HG02678 (cell line): ENCODE results near the gene KCTD5.

Source experiments
- ATAC-seq: cut with Tn5 transposase; IDR thresholded peaks from one replicate; pipeline ENCODE4 v1.9.1; 2021; ENCODE audit warnings: mild to moderate bottlenecking, moderate library complexity; ENCODE audit not compliant: unreplicated experiment

Gene KCTD5

DNA sequence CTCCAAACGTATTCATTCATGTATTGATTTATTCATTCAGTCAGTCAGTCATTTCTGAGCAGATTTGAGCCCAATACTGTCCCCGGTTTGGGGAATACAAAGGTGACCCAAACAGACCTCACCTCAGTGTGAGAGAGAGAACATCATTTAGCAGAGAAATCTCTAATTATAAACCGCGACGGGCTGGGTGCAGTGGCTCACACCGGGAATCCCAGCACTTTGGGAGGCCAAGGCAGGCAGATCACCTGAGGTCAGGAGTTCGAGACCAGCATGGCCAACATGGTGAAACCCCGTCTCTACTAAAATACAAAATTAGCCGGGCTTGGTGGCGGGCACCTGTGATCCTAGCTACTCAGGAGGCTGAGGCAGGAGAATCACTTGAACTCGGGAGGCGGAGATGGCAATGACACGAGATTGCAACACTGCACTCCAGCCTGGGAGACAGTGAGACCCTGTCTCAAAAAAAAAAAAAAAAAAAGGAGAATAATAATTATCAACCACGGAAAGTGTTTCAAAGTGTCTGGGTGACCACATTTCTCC, 39.4 kb downstream of the KCTD5 start:
- peak; percentile 2 for ATAC-seq

DNA sequence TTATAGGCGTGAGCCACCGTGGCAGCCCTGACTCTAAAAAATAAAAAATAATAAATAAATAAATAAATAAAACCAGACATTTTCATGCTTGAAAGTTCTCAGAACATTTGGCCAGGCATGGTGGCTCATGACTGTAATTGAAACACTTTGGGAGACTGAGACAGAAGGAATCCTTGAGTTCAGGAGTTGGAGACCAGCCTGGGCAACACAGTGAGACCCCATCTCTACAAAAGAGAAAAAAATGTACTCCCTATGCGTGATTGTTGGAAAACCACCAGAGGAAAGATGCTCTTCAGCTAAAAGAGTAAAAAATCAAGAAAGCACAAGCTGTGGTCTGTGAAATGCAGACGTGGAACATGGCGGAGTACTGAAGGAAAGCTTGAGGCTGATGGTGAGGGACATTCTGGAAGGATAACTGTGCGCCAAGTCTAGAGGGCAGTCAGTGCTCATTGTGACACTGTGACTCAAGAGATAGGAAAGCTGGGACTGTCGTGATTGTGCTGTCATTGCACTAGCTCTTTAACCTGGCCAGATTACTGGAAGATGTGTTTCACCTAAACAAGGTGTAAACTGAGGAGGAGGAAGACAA, 41.9 kb downstream of the KCTD5 start:
- ATAC-seq, result no peak

DNA sequence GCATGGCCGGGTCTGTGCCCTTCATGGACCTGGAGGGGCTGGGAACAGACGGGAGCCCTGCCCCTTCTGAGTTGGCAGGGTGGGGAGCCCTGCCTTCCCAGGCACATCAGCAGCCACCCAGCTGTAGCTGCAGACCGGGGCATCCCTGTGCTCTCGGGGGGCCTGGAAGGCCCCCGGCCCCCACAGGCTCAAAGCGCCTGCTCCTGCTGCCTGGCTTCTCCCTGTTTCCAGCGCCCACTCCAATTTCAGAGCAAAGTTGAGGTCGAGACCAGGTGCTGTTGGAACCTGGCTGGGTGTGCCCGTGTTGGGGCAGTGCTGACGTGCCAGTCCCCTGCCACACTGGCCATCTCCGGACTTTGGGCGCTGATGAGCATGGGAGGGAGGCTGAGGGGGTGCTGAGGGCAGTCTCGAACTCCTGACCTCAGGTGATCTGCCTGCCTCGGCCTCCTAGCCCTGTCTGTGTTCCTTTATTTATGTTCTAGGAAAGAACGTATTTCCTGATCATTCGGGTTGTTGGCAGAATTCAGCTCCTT, 42.6 kb downstream of the KCTD5 start:
- no peak for ATAC-seq

DNA sequence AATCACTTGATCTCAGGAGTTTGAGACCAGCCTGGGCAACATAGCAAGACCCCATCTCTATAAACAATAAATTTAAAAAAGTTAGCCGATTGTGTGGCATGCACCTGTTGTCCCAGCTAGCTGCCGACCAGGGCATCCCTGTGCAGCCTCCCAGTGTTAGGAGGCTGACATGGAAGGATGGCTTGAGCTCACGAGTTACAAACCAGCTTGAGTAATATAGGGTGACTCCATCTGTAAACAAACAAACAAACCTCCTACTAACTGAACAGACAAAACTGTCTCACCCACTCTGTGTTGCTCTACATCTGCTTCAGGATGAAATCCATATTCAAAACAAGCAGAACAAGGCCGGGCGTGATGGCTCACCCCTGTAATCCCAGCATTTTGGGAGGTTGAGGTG, 44.6 kb downstream of the KCTD5 start:
- ATAC-seq, result no peak

DNA sequence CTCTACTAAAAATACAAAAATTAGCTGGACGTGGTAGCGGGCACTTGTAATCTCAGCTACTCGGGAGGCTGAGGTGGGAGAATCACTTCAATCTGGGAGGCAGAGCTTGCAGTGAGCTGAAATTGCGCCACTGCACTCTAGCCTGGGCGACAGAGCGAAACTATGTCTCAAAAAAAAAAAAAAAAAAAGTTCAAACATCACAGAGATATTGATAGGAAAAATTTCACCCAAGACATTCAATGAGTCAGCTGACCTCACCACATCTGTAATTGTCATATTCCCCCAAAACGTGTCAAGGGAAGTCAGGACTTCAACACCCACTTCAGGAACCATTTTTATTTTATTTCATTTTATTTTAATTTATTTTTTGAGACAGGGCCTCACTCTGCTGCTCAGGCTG, 45.7 kb downstream of the KCTD5 start:
- ATAC-seq, result no peak

DNA sequence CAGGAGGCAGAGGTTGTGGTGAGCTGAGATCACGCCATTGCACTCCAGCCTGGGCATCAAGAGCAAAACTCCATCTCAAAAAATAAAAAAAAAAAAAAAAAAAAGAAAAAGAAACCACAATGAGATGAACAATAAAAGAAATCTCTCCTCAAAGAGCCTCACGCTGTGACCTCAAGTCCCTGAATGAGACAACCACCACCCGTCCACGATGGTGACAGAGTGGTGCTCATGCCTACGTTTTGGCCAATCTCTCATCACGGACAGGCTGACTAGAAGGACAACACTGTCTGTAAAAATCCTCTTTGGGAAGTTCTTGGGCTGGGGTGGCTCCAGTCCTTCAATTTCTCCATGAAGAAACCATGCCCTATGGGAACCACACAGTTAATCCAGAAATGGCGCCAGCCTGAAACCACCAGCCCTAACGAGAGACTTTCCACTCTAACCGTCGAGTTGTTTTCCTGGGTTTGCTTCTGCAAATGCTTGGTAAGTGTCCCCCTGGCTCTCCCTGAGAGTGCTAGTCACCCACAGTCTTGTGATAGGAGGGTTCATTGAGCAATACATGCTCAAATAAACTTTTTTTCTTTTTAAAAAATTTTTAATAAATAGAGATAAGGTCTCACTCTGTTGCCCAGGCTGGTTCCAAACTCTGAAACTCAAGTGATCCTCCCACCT, 52.7 kb downstream of the KCTD5 start:
- no peak for ATAC-seq

DNA sequence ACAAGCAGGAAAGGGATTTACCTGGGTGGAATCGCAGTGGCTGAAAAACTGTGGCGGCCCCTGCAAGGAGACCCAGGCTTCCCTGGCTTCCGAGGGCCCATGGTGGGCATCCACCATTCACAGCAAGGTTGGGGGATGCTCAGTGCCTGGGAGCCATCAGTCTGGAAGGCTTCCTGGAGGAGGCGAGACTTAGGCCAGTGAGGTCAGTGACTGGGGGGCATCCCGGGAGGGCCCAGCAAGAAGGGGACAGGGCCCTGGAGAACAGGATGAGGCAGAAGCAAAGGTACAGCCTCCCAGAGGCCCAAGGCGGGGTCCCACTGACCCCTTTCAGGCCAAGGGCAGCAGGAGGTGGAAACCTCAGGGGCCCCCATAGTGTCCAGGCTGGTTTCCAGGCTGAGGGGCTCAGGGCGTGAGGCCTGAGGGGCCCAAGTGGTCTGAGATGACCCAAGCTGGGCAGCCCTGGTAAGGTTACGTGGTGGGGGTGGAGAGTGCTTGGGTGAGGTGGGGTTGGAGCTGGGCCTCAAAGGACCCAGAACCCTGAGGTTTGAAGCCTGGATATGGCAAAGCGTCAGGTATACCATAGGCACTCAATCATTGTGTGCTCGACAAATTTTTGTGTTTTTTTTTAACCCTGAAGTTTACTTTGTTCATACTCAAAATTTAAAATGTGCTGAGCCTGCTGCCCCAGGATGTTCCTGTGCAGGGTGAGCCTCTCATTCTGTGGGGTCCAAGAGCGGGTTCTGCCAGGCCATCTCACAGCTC, 54.3 kb downstream of the KCTD5 start:
- no peak for ATAC-seq

DNA sequence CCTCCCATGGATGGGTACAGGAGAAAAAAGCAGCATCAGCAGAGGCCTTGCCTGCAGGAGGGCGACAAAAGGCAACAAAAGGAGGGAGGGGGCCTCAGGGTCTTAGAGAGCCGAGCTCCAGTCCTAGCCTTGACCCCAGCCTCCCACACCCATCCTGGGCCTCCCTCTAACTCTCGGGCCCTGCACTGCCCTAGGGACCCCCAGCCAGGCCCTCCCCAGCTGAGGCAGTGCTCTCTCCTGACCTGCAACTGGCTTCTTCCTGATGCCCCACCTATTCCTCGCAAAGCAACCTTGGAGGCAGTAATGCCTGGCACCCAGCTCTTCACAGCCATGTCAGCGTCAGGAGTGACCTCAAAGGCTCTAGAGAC, 54.9 kb downstream of the KCTD5 start:
- ATAC-seq, result no peak

DNA sequence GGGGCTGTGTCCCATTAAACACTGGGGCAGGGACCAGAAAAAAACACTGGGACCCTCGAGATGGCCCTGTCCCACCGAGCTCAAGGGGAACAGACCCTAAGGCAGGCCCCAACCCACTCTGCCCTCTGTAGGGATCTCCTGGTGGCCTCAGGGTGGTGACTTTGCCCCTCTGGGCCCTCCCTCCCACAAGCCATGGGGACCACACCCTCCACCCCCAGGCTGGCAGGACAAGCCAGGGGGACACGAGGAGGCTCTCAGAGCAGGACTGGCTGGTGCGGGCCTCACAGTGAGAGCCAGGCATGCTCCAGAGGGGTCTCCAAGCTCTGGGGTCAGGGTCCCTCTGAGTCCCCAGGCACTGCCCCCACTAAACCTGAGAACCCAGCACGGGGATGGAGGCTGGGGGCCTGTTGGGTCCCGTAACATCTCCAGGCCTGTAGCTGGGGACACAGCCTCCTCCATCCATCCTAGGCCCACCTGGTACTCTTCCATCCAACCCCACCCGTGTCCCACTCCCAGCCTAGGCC, 55.6 kb downstream of the KCTD5 start:
- no peak for ATAC-seq

DNA sequence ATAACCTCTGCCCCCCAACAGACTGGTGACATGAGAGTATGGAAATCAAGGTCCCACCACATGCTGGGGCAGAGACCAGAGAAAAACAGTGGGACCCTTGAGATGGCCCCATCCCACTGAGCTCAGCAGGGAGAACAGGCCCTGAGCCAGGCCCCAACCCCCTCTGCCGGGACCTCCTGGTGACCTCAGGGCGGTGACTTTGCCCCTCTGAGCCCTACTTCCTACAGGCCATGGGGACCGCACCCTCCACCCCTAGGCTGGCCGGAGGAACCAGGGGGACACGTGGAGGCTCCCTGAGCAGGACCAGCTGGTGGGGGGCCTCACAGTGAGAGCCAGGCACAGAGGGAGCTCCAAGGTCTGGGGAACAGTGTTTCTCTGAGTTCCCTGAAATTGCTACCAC, 56.3 kb downstream of the KCTD5 start:
- ATAC-seq, result no peak

DNA sequence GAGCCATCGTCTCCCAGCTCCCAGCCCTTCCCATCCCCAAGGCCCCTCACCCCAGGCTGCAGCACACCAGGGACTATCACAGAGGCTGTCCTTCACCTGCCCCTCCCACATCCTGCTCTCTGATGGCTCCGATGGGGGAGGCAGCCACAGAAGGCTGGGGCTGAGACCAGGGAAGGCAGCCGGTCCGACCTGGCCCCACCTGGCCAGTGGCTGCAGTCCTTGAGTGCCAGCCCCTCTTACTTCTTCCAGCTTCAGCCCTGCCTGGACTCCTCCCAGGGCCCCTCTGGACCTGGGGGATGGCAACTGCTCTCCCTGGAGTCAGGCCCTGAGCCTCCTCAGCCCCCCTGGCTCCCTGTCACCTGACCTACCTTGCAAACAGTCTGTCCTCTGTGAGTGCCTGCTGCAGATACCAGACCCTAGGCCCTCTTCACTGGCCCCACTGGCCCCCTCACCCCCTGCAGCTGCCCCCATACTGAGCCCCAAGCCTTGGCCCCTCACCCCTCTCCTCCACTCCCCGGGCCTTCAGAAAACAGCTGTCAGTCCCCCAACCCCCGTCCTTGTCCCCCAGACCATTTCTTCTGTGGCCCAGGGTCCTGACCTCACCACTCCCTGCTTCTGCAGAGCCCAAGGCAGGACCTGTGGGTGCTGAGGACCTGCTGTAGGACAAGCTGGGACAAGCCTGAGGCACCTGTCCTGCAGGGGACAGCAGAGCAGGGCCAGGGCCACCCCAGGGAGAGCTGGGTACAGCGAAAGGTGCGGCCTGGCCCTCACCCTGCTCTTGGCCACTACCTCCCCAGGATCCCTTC, 57.5 kb downstream of the KCTD5 start:
- ATAC-seq, result no peak

DNA sequence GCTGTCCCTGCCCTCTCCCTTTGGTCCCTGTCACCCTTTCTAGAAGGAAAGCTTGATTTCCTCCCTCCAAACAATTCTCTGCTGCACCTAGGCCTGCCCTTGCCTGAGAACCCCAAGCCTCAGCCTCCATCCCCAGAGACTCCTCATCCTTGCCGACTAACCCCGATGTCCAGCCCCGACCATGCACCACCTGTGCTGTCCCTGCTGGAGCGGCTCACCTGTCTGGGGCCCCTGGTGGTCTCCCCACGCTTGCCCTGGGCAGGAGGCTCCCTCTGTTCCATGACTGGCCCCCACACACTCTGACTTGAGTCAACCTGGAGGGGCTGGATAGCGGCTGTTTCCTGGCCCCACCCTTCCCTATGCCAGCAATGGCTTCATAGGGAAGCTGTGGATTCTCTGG, 58.2 kb downstream of the KCTD5 start:
- no peak for ATAC-seq

DNA sequence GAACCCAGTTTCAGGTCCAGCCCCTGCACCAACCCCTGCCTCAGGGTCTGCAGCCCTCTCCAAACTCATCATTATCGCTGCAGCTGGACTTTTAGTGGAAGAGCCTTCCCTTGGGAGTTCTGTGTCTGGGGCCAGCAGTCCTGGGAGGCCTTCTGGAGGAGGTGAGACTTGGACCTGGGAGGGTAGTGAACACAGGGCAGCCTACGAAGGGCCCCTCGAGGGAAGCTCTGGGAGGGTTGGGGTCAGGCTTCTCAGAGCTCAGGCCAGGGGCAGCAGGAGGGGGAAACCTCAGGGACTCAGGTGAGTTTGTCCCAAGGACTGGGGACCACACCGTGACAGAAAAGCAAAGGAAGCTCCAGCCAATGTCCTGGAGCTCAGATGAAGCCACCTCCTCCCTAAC, 58.8 kb downstream of the KCTD5 start:
- ATAC-seq, result no peak

DNA sequence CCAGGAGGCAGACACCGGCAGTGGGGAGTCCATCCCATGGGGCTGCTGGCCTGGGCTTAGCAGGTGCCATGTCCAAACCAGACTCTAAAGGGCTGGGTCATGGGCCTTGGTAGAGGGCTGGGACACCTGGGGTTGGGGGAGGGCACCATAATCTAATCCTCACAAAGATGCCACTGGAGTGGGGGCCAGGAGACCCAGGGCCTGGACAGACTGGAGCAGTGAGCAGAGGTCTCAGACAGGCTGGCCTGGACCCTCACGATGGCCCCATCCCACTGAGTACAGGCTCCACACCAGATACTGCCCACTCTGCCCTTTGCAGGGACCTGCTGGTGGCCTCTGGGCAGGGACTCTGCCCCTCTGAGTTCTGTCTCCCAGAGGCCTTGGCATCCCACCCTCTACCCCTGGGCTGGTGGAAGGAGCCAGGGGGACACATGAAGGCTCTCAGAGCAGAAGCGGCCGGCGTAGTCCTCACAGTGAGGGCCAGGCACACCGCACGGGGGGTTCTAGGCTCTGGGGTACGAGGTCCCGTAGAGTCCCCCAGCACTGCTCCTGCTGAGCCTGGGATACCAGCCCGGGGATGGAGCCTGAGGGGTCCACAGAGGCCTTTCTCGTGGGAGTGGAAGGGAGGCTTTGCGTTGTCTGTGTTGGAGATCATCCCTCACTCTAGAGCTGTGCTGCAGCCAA, 60.1 kb downstream of the KCTD5 start:
- ATAC-seq, result no peak

DNA sequence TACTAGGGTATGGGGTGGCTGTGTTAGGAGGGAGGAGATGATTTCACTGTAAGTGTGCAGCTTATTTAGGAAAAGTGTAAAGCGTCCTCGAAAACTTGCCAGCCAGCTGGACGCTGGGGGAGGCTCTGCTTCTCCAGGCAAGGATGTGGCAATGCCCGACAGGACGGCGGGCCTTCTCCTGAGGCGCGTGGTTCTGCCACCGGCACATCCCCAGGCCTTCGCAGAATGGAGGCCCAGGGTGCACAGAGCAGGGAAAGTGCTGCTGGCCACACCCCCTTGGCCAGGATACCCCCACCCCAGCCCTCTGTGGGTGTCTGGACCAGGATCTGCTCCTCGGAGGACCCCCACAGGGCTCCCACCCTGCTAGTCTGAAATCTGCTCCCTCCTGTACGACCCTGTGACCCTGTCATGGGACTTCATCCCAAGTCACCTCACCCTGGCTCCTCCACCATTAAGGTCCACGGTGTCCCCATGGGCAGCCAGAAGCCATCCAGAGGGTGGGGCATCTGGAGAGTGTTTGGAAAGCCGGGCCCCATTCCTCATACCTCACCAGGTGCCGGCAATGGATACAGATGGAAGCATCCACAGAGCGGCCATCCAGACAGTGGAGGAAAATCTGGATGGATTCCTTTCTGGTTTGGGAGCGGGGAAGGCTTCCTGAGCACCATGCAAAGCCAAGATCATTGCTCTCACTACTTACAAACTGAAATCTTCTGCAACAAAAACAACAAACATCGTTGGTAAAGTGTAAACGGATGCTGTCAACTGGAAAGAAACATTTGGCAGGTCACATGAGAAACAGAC, 60.9 kb downstream of the KCTD5 start:
- ATAC-seq, result no peak

DNA sequence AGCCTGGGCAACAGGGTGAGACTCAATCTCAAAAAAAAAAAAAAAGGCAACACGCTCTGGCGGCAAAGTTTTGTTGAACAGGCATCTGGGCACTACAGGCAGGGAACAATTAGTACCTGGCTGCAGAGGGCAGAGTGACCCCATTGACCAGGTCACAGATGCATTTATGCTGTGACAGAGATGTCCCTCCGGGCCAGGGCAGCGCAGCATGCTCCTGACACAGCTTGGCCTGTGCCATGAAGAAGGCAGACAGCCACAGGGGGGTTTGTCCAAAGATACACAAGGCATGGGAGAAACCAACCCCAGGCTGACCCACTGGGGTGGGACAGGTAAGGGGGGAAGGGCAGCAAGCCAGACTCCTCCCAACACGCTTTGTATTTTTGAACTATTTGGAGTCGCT, 62.4 kb downstream of the KCTD5 start:
- no peak for ATAC-seq

DNA sequence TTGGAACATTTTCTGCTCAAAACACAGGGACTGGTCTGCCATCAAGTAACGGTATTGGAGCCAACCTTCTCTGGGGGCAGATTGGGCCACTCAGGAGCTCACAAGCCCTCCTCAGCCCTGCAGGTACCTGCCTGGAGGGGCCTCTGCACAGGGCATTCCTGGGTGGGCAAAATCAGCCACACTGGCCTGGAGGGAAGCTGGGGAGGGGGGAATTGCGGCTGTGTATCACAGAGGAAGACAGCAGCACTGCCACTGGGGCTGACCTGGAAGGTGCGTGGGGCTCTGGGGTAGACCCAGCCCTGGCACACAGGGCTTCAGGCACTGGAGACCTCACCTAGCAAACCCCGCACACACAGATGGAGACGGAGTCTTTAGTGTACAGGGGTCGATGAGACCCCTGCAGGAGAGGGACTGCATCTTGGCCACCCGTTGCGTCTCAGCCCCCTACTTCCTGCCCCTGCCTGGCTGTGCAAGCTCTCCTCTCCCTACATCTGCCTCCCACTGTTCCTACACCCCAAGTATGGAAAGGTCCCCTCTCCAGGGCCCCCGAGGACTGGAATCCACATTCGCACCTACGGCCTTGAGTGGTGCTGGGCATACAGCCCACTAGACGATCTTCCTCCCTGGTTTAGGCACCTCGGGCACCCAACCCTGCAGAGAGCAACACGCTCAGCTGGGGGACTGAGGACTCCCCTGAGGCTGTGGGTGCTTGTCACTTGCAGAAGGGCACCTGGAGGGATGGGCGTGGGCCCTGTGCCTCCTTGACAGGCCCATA, 63.0 kb downstream of the KCTD5 start:
- ATAC-seq, result no peak

DNA sequence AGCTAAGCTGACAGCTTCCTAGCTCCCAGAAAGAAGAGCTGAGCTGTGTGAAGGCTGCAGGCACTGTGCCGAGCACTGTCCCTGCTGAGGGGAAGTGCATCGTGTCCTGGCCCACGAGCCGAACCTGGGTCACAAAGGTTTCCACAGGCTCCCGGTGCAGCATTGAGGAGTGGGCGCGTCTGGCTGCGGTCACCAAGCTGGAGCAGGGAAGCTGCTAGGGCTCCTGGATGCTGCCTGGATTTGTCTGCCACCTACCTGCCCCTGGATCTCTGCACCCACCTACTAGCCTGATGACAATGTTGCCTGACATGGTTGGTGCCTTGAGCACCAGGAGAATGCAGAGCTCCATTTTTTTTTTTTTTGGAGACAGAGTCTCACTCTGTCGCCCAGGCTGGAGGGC, 63.6 kb downstream of the KCTD5 start:
- no peak for ATAC-seq
